HG03103 (cell line): Measurements from ENCODE around the gene RGS3.

Experiments used
- ATAC-seq: cut with Tn5 transposase; IDR thresholded peaks from one replicate; pipeline ENCODE4 v1.9.1; 2021; ENCODE audit warnings: low read depth; ENCODE audit not compliant: unreplicated experiment

Gene RGS3

DNA sequence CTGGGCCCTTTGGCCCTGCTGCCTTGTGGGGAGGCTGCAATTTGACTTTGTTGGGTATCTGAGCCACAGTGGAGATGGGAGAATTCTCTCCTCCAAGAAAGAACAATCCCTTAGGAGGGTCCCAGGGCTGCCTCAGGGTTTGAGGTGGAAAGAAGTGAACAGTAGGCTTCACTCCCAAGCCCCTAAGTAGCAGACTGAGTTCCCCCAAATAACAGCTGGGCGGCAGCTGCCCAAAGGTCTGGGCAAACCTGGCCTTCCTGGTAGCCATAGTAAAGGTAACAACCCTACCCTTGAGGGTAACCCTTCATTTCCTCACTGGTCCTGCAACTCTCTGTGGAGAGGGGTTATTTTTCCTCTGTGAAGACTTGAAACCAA, 746 bp downstream of the RGS3 start:
- ATAC-seq: no peak

- ATAC-seq: no peak
These were observed 2.1 kb downstream of the RGS3 start for GRCh38 chr9:113465599-113466140.

- no peak for ATAC-seq
These were observed 3.7 kb downstream of the RGS3 start for GRCh38 chr9:113467183-113467582.

GRCh38 chr9:113468716-113469448, 5.4 kb downstream of the RGS3 start:
- no peak for ATAC-seq

DNA sequence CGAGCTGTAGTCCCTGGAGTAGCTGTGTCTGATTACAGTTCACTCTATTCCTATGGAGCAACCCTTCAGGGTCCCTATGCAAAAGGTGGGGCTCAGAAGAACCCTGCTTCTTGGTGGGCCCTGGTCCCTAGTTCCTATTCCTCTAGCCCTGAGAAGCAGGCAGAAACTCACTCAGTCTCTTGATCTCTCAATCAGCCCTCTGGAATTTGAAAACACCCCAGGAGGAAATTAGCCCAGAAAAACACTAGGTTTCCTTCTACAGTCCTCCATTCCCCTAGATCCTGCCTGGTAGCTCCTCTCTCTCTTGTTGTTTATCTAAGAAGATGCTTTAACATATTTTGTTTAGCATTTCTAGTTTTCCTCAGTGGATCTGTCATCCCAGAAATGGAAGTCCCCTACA, 7.6 kb downstream of the RGS3 start:
- ATAC-seq: no peak

DNA sequence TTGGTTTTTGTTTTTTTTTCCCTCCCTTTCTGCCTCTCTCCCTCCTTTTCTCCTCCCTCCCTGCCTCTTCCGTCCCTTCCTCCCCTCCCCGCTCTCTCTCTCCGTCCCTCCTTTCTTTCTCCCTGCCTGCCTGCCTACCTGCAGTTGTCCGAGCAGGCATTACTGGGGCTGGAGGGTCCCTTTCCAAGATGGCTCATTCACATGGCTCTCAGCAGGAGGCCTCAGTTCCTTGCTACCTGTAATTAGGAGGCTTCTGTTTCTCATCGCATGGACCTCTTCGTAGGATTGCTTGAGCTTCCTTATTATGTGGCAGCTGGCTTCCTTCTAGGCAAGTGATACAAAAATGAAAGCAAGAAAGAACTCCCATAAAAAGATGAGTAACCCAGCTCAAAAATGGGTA, 8.0 kb downstream of the RGS3 start:
- ATAC-seq: no peak

GRCh38 chr9:113472199-113472598, 8.7 kb downstream of the RGS3 start:
- no peak for ATAC-seq

GRCh38 chr9:113474360-113475028, 11.0 kb downstream of the RGS3 start:
- ATAC-seq: no peak

GRCh38 chr9:113475031-113475430, 11.5 kb downstream of the RGS3 start:
- no peak for ATAC-seq

- no peak for ATAC-seq
These were observed 12.5 kb downstream of the RGS3 start for GRCh38 chr9:113475992-113476391.

GRCh38 chr9:113476511-113476916, 13.0 kb downstream of the RGS3 start:
- no peak for ATAC-seq

- no peak for ATAC-seq
These were observed 13.5 kb downstream of the RGS3 start for GRCh38 chr9:113477058-113477457.

DNA sequence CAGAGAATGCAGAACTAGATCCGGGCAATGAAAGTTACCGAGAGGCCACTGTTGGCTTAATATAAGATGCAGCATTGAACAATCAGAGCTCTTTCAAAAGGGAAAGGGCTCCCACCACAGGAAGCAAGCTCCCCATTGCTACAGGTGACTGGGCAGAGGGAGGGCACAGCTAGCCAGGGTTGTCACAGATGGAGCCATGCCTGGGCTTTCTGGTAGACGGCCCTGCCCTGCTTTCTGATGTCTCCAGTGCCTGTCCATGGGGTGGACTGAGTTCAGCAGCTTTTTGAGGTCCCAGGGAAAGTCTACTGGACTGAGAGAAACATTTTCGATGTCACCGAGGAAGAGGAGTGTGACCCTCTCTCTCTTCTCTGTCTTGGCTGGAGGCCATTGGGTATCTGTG, 14.1 kb downstream of the RGS3 start:
- ATAC-seq: no peak

DNA sequence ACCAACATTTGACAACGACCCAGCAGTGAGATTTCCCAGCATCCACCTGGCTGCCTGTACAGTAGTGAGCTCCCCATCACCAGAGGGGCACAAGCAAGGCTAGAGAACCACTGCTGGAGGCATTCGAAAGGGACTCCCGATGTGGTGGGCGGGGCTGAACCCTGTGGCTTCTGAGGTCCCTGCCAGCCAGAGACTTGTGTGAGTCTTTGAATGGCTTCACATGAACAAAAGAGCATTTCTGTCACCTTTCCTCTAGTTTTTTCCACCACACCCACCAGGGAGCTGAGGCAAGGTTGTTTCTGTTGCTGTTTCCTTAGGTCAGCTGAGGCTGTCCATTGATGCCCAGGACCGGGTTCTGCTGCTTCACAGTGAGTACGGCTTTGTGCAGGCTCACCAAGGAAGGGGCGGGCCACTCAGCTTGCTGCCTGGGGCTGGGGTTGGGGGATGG, 15.7 kb downstream of the RGS3 start:
- no peak for ATAC-seq

DNA sequence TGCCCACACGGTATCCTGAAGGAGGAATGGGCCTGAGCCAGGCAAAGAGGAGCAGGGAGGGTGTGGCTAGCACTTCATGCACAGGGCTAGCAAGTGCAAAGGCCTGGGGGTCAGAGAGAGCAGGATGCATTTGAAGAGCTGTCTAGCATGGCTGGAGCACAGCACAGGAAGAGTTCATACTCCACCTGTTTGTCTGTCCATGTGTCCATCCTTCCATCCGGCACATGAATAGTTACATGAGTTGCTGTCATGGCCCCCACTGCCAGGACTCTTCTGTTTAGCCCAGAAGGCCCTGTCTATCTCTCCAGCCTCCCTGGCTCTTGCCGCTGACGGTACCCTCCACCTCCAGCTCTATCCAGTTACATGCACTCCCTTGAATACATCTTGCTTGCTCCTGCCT, 17.1 kb downstream of the RGS3 start:
- no peak for ATAC-seq

GRCh38 chr9:113481176-113481787, 17.8 kb downstream of the RGS3 start:
- no peak for ATAC-seq

DNA sequence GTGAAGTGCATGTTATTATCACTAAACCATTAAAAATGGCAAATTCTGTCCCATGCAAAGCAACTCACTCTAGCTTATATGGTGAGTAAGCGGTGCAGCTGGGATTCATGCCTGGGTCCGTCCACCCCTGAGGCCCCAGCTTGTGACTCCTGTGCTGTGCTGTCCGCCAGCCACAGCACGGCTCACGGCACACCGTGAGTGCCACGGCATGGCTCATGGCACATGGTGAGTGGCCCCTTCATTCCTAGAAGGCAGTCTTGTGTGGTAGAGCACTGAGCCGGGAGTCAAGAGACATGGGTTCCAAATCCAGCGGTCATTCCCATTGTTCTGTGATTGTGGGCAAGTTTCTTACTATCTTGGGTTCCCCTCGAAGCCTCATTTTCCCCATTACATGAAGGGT, 18.8 kb downstream of the RGS3 start:
- no peak for ATAC-seq

DNA sequence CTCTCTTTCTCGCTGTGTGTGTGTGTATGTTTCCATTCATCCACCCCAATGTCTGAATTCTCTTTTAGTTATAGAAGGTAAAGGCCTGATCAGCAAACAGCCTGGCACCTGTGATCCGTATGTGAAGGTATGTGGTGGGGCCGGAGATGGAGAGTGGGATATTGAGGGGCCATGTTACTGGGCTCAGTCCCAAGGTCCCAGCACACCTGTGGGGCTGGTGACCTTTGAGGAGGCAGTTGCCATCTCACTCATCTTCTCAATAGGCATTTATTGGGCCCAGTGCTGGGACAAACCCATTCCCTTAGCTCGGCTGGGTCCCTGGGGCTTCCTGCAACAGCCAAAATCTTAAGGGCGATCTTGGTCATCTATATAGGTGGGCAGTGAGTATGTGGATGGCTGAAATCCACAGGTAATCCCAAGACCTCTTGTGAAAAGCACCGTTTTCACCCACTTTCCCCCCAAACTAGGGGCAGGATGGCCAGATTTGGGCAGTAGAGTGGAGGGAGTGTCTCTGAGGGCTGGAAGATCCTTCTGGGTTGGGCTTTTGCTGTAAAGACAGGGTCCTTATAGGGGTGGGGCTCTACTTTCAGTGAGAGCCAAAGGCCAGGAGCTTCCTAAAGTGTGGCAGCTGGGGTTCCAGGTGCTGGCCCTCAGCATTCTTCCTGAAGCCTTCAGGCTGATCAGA, 19.6 kb downstream of the RGS3 start:
- no peak for ATAC-seq

DNA sequence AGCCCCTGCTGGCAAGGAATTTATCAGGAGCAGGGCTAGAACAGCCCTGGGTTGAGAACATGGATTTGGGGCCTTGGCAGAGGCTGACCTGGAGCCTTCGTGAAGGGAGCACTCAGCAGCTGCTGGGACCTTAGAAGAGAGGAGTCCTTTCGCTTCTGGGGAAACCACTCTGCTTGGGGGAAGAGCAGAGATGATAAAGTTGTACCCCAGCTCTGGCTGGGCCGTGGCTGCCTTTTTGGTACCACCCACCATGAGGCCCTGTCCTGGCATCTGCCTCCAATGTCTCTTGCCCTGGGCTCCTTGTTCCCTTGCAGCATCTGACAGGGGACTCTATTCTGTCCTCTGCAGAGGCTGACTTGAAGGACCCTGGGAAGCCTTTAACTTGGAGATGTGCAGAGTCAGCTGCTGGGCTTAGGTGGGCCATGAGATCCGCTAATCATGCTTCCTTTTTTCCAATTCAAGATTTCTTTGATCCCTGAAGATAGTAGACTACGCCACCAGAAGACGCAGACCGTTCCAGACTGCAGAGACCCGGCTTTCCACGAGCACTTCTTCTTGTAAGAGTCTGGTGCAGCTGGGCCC, 20.2 kb downstream of the RGS3 start:
- ATAC-seq: no peak

DNA sequence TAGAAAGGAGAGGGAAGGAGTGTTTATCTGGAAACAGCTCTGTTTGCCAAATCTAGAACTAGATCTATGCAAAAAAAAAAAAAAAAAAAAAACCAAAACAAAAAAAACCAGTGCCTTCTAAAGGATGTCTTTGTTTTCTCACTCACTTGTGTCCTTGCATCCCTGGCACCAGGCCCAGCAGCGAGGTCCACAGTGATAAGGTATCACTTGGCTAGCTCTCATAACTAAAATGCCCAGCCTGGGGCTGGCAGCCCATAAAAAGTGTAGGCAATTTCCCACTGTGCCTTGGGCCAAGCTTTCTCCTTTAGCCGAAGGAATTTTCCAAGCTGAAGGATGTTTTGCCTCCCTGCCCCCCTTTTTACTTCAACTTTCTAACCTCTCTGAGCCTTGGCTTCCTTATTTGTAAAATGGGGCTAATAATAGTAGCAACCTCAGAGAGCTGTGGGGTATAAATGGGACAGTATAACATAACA, 20.8 kb downstream of the RGS3 start:
- ATAC-seq: no peak

- ATAC-seq: no peak
These were observed 22.2 kb downstream of the RGS3 start for GRCh38 chr9:113485761-113486115.
